Aorta (tissue), 5 donors: Measurements from ENCODE around the gene WAS. TPM values are rescaled to one million over a fixed set of nuclear protein-coding genes. Genes with fewer than 3 reads are reported as not detected.
"Not testable (repeated sequence)": the region's sequence is repeated elsewhere in the genome, so short reads cannot be mapped to it uniquely, and the experiment has no call there.

Experiments
- ATAC-seq: fragments of 200-7000 bp; cut with Tn5 transposase; one replicate; pipeline ENCODE4 v1.9.1; 2022; ENCODE audit warnings: moderate library complexity; ENCODE audit not compliant: low FRiP score
- DNase-seq, 2 donors: peaks; one replicate each; pipeline ENCODE4 v3.0.0-alpha.2; 2020
- H3K27ac ChIP-seq, 2 donors: one replicate each; pipeline ENCODE4 v1.5.1; 2013; ENCODE audit warnings: low read length in 2 of 2, mild to moderate bottlenecking in 2 of 2, moderate library complexity in 2 of 2, control low read depth in 1 of 2, inconsistent platforms in 1 of 2, low read depth in 1 of 2
- H3K27me3 ChIP-seq, 2 donors: one replicate each; pipeline ENCODE4 v1.6.1; 2013; ENCODE audit warnings: control low read depth in 1 of 2, low read length in 1 of 2, mild to moderate bottlenecking in 1 of 2, moderate library complexity in 1 of 2; ENCODE audit not compliant: insufficient read depth in 2 of 2, control insufficient read depth in 1 of 2
- H3K36me3 ChIP-seq, 2 donors: one replicate each; pipeline ENCODE4 v1.6.1; 2013; ENCODE audit warnings: control low read depth in 1 of 2, low read length in 1 of 2, mild to moderate bottlenecking in 1 of 2; ENCODE audit not compliant: insufficient read depth in 2 of 2, control insufficient read depth in 1 of 2
- H3K4me1 ChIP-seq, 2 donors: one replicate each; pipeline ENCODE4 v1.6.1; 2013; ENCODE audit warnings: low read length in 2 of 2, control low read depth in 1 of 2, mild to moderate bottlenecking in 1 of 2, moderate library complexity in 1 of 2; ENCODE audit not compliant: insufficient read depth in 2 of 2, control insufficient read depth in 1 of 2
- H3K4me3 ChIP-seq, 2 donors: one replicate each; pipeline ENCODE4 v1.5.1; 2013; ENCODE audit warnings: low read length in 2 of 2, control low read depth in 1 of 2, mild to moderate bottlenecking in 1 of 2
- H3K9me3 ChIP-seq: one replicate; pipeline ENCODE4 v1.6.1; 2013; ENCODE audit warnings: mild to moderate bottlenecking, low read length; ENCODE audit not compliant: control insufficient read depth
- WGBS, 2 donors: extraction: QIAGEN DNeasy Blood & Tissue Kit; methylation state at CpG; one replicate each; pipeline ENCODE4 v1.1.7; 2013; 5-methylcytosine and 5-hydroxymethylcytosine counted together
- intact Hi-C, 2 donors: fragments of 100-400 bp; cut with DNase I; formaldehyde crosslinking; loops; one replicate each; pipeline versions ENCODE4 v1.14.2 to v1.15.0; 2022
- long read RNA-seq, 2 donors: library from polyadenylated mRNA; unstranded; transcript quantifications; one replicate each; pipeline ENCODE4 v2.0.0, GENCODE V29; 2020 to 2021
- polyA plus RNA-seq, 2 donors: library from polyadenylated mRNA; stranded (reverse); fragments of 200-250 nt; gene quantifications; one replicate each; pipeline ENCODE4 v1.2.3, GENCODE V29; 2013
- total RNA-seq, 2 donors: library from RNA; stranded (reverse); fragmentation: NEBNext Ultra II Directional; extraction: Animal tissue kit (Norgen Biotek cat#: 25700); gene quantifications; one replicate each; pipeline ENCODE4 v1.2.1, GENCODE V29; 2021
- donor health status: healthy with polysubstance abuse.
- donor health status: Bipolar disorder and iron deficiency.
- donor health status: DM: no; HTN: no; CAD: no.
- donor health status: DM: no; HTN: no; CAD: no.
- donor health status: DM: yes; HTN: yes; CAD: no.

The WAS gene
- total RNA-seq = 10 to 100 TPM; 12.4 to 19.9 TPM
- 1 to 10 TPM in 1 of 2 donors, under 1 TPM in 1; 0.90 to 9.6 TPM for polyA plus RNA-seq
- long read RNA-seq, donor 1 = 0 reads
- long read RNA-seq, donor 2, partial matches to known transcripts = 1 of 3 reads
- long read RNA-seq, donor 2, other reads (novel, unspliced or antisense) = 2 of 3 reads

DNA sequence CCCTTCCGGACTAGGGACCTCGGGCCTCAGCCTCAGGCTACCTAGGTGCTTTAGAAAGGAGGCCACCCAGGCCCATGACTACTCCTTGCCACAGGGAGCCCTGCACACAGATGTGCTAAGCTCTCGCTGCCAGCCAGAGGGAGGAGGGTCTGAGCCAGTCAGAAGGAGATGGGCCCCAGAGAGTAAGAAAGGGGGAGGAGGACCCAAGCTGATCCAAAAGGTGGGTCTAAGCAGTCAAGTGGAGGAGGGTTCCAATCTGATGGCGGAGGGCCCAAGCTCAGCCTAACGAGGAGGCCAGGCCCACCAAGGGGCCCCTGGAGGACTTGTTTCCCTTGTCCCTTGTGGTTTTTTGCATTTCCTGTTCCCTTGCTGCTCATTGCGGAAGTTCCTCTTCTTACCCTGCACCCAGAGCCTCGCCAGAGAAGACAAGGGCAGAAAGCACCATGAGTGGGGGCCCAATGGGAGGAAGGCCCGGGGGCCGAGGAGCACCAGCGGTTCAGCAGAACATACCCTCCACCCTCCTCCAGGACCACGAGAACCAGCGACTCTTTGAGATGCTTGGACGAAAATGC, at the start of gene WAS:
Gene WAS (plus strand): TSS at position 389 of the 572 bp plus-strand sequence. CDS start 55 bp downstream, at position 444.
- no peak within 1 kb of the TSS for H3K27ac ChIP-seq
- peak in 1 of 2 donors; percentile 59 for DNase-seq
- no peak for ATAC-seq

DNA sequence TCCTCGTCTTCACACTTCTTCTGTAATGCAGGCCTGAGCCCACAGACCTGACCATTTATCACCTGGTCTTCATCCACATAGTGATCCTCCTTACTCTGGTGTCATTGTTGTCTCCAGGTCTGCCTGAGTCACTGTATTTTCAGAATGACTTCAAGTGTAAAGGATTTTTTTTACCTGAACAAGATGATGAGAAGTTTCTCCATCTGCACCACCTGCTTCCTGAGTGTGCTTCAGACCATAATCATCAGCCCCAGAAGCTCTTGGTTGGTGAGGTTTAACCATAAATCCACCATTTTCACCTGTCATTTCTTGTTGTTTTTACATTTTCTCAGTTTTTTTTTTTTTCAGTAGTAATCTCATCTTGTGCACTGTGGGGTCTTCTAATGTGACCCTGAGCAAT, 47.3 kb upstream of the WAS start:
- Histone ChIP-seq H3K36me3 (no peaks in the 10 kb centered on the region), H3K4me3 (no peak overlapping the region), H3K27ac (no peak overlapping the region), H3K9me3 (no peaks in the 10 kb centered on the region), H3K27me3 (no peaks in the 10 kb centered on the region), H3K4me1 (no peaks in the 10 kb centered on the region)
- DNase-seq (no peak), ATAC-seq (no peak)
- 55 to 58% methylated on average over 1 of the region's 1 CpG for WGBS, 2 donors
- intact Hi-C loops = no loop called here

More for the DNA sequence above, at the start of gene WAS:
- intact Hi-C loops = no loop called here
- Histone ChIP-seq H3K9me3 (no peaks in the 10 kb centered on the region), H3K4me1 (no peaks in the 10 kb centered on the region), H3K36me3 (no peaks in the 10 kb centered on the region), H3K4me3 (no peak within 1 kb of the TSS), H3K27me3 (no peaks in the 10 kb centered on the region)
- 76 to 79% methylated on average over 13 of the region's 13 CpGs for WGBS, 2 donors

DNA sequence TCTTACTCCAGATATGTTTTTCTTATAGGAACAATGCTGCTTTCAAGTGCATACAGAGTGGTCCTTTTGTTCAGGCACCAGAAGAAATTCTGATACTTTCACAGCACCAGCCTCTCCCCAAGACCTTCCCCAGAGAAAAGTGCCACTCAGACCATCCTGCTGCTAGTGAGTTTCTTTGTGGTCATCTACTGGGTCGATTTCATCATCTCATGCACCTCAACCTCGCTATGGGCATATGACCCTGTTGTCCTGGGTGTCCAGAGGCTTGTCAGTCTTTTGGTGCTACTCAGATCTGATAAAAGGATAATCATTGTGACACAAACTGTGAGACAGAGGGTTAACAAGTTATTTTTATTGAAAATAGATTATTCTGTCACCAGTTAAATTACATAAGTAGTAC, 46.8 kb upstream of the WAS start:
- intact Hi-C loops = no loop called here
- DNase-seq = no peak
- H3K4me3 ChIP-seq = no peak overlapping the region
- no peaks in the 10 kb centered on the region for H3K9me3 ChIP-seq
- H3K36me3 ChIP-seq = no peaks in the 10 kb centered on the region
- no peak overlapping the region for H3K27ac ChIP-seq
- no peak for ATAC-seq
- 46 to 61% methylated on average over 2 of the region's 2 CpGs for WGBS, 2 donors
- no peaks in the 10 kb centered on the region for H3K4me1 ChIP-seq
- no peaks in the 10 kb centered on the region for H3K27me3 ChIP-seq

DNA sequence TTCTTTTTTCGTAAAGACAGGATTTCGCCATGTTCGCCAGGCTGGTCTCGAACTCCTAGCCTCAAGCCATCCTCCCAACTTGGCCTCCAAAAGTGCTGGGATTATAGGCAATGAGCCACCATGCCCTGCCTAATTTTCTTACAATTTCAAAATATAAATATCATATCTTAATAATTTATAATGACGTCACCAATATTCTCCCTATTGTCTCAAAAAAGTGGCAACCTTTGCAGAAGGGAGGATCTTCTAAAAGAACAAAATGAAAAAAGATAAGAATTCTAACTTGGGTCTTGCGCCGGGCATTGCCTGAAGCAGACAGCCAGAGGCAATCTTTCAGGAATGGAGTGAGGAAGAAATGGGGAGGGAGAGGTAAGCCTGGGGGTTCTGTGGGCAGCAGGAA, 37.9 kb upstream of the WAS start:
- intact Hi-C loops = no loop called here
- no peak for ATAC-seq
- Histone ChIP-seq H3K4me1 (no peaks in the 10 kb centered on the region), H3K27me3 (no peaks in the 10 kb centered on the region), H3K27ac (no peak overlapping the region), H3K4me3 (no peak overlapping the region), H3K36me3 (no peaks in the 10 kb centered on the region), H3K9me3 (no peaks in the 10 kb centered on the region)
- DNase-seq = no peak
- WGBS, 2 donors = 83 to 87% methylated on average over 7 of the region's 7 CpGs

DNA sequence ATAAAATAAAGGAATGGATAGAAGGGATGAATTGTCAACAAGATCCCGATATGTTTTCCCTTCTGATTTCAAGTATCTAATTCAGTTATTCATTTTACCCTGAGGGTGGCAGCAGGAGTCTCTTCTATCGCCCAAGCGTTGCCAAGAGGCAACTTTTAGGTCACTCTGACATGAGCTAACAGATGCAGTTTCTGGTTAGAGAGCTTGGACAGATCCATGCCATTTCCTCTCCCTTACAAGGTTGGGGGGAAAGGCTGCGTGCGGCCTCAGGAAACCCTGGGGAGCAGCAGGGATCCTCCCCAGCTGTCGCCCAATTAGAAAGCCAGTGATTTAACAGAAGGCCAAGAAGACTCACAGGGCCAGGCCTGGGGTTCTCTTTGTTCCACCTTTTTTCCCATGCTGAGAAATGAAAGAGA, 35.3 kb upstream of the WAS start:
- Histone ChIP-seq H3K27ac (no peak overlapping the region), H3K4me3 (no peak overlapping the region)
- WGBS, 2 donors = 9 to 27% methylated on average over 6 of the region's 6 CpGs

GRCh38 chrX:48649102-48649501, 34.5 kb upstream of the WAS start:
- Histone ChIP-seq H3K4me1 (no peaks in the 10 kb centered on the region), H3K27me3 (no peaks in the 10 kb centered on the region), H3K9me3 (no peaks in the 10 kb centered on the region), H3K4me3 (no peak overlapping the region), H3K36me3 (no peaks in the 10 kb centered on the region), H3K27ac (no peak overlapping the region)
- no peak for ATAC-seq
- intact Hi-C loops = no loop called here
- DNase-seq = no peak
- 79 to 85% methylated on average over 3 of the region's 3 CpGs for WGBS, 2 donors

More for the DNA sequence above, 35.3 kb upstream of the WAS start:
- ATAC-seq (peak; percentile 46), DNase-seq (no peak)
- no peaks in the 10 kb centered on the region for H3K4me1 ChIP-seq
- no peaks in the 10 kb centered on the region for H3K27me3 ChIP-seq
- no peaks in the 10 kb centered on the region for H3K36me3 ChIP-seq
- H3K9me3 ChIP-seq = no peaks in the 10 kb centered on the region
- intact Hi-C loops = no loop called here

GRCh38 chrX:48652055-48652579, 31.5 kb upstream of the WAS start:
- DNase-seq, H3K4me1 ChIP-seq, ATAC-seq, H3K4me3 ChIP-seq, H3K27me3 ChIP-seq, H3K9me3 ChIP-seq, H3K36me3 ChIP-seq, H3K27ac ChIP-seq, intact Hi-C loops: not testable (repeated sequence)
- WGBS, 2 donors = 61 to 66% methylated on average over 5 of the region's 5 CpGs

- DNase-seq, H3K4me1 ChIP-seq, ATAC-seq, intact Hi-C loops, H3K27ac ChIP-seq, H3K36me3 ChIP-seq, H3K27me3 ChIP-seq, H3K4me3 ChIP-seq, H3K9me3 ChIP-seq: not testable (repeated sequence)
- 47 to 58% methylated on average over 19 of the region's 19 CpGs for WGBS, 2 donors
Observed at GRCh38 chrX:48654746-48655145, 28.9 kb upstream of the WAS start.

GRCh38 chrX:48659686-48660085, 23.9 kb upstream of the WAS start:
- WGBS, 2 donors = 88 to 94% methylated on average over 29 to 34 of the region's 34 CpGs
- DNase-seq, H3K27ac ChIP-seq, H3K27me3 ChIP-seq, H3K4me1 ChIP-seq, H3K4me3 ChIP-seq, intact Hi-C loops, ATAC-seq, H3K36me3 ChIP-seq, H3K9me3 ChIP-seq: not testable (repeated sequence)
